H1 (cell line): ENCODE results near the gene GPR39. TPM values are rescaled to one million over a fixed set of nuclear protein-coding genes. Genes with fewer than 3 reads are reported as not detected.

Source experiments
- CTCF ChIA-PET: fragments of 300-600 bp; sonication (Branson Sonifier 250); formaldehyde crosslinking; loops from one replicate; lab custom pipeline; 2021; ENCODE audit not compliant: partially characterized antibody; lab: Charles Lee
- POLR2A ChIA-PET: fragments of 300-600 bp; sonication (Branson Sonifier 250); formaldehyde crosslinking; loops from one replicate; lab custom pipeline; 2021; ENCODE audit warnings: inconsistent platforms; ENCODE audit not compliant: partially characterized antibody; lab: Charles Lee
- DNase-seq, 2 experiments: peaks; one replicate each; pipeline versions ENCODE4 v3.0.0 to v3.0.0-alpha.2; 2010 to 2022; ENCODE audit warnings: low spot score in 2 of 2, low read depth in 1 of 2, mixed read lengths in 1 of 2
- FAIRE-seq: peaks from 2 replicates; lab custom pipeline; 2011; peaks lifted over from hg19 to GRCh38; lab: Jason Lieb, UNC
- H2AFZ ChIP-seq: 2 replicates; pipeline ENCODE4 v1.8.1; 2012; ENCODE audit warnings: low read length, inconsistent platforms
- H2AK5ac ChIP-seq: 2 replicates; pipeline ENCODE4 v1.6.1; 2013; ENCODE audit warnings: low read depth, low read length
- H2BK120ac ChIP-seq: replicated peaks from 2 replicates; pipeline ENCODE3; 2013; ENCODE audit warnings: low read depth, low read length, inconsistent platforms
- H2BK12ac ChIP-seq: 2 replicates; pipeline ENCODE4 v1.6.1; 2013; ENCODE audit warnings: low read depth, low read length
- H2BK15ac ChIP-seq: 2 replicates; pipeline ENCODE4 v1.6.1; 2013; ENCODE audit warnings: low read length
- H2BK20ac ChIP-seq: 2 replicates; pipeline ENCODE4 v1.6.1; 2013; ENCODE audit warnings: low read length
- H2BK5ac ChIP-seq: 2 replicates; pipeline ENCODE4 v1.6.1; 2013; ENCODE audit warnings: low read depth, low read length
- H3K14ac ChIP-seq: 2 replicates; pipeline ENCODE4 v1.6.1; 2013; ENCODE audit warnings: inconsistent platforms; ENCODE audit not compliant: insufficient read length
- H3K18ac ChIP-seq: 2 replicates; pipeline ENCODE4 v1.6.1; 2013; ENCODE audit warnings: low read length; ENCODE audit errors: extremely low read depth
- H3K23ac ChIP-seq: 2 replicates; pipeline ENCODE4 v1.6.1; 2013; ENCODE audit warnings: inconsistent platforms; ENCODE audit not compliant: insufficient read length
- H3K23me2 ChIP-seq: 2 replicates; pipeline ENCODE4 v1.6.1; 2013; ENCODE audit warnings: low read depth, low read length
- H3K27ac ChIP-seq: 2 replicates; pipeline ENCODE4 v1.6.1; 2011; ENCODE audit warnings: low read depth, low read length, inconsistent platforms
- H3K27me3 ChIP-seq, 4 experiments: replicated peaks in 1 of 4; 1 replicate in 1 of 4; 2 replicates in 3 of 4; pipeline versions ENCODE4 v1.6.1 to v1.8.1; 2011 to 2013; ENCODE audit warnings: low read length in 3 of 4, mild to moderate bottlenecking in 3 of 4, inconsistent platforms in 2 of 4, mixed read lengths in 2 of 4, moderate library complexity in 1 of 4; ENCODE audit not compliant: control insufficient read depth in 3 of 4, insufficient read depth in 3 of 4; ENCODE audit errors: extremely low read depth in 1 of 4
- H3K36me3 ChIP-seq, 4 experiments: 2 replicates each; pipeline versions ENCODE4 v1.6.1 to v1.8.1; 2011 to 2013; ENCODE audit warnings: mild to moderate bottlenecking in 4 of 4, low read length in 3 of 4, moderate library complexity in 2 of 4, control low read depth in 1 of 4, inconsistent platforms in 1 of 4; ENCODE audit not compliant: insufficient read depth in 4 of 4, control insufficient read depth in 2 of 4
- H3K4ac ChIP-seq: replicated peaks from 2 replicates; pipeline ENCODE3; 2013; ENCODE audit warnings: low read length, low read depth, mixed read lengths, inconsistent platforms; ENCODE audit not compliant: insufficient read length
- H3K4me1 ChIP-seq, 4 experiments: replicated peaks in 1 of 4; 1 replicate in 1 of 4; 2 replicates in 3 of 4; pipeline versions ENCODE4 v1.6.1 to v1.8.1; 2011 to 2013; ENCODE audit warnings: low read length in 3 of 4, inconsistent platforms in 2 of 4, mixed read lengths in 1 of 4; ENCODE audit not compliant: insufficient read depth in 4 of 4, control insufficient read depth in 3 of 4
- H3K4me2 ChIP-seq, 2 experiments: 2 replicates each; pipeline versions ENCODE4 v1.6.1 to v1.8.1; 2011 to 2013; ENCODE audit warnings: low read depth in 2 of 2, low read length in 2 of 2, control low read depth in 1 of 2, inconsistent platforms in 1 of 2, mild to moderate bottlenecking in 1 of 2; ENCODE audit not compliant: insufficient read depth in 1 of 2
- H3K4me3 ChIP-seq, 4 experiments: fragments of 200-600, 300-600 bp in 1 of 4; sonication (generic), shearing (Covaris generic), sonication (Bioruptor Twin) in 1 of 4; 2 replicates each; pipeline versions ENCODE4 v1.5.1 to v1.8.1; 2011 to 2016; ENCODE audit warnings: low read length in 4 of 4, low read depth in 3 of 4, control low read depth in 2 of 4, inconsistent platforms in 2 of 4, mild to moderate bottlenecking in 2 of 4, mixed read lengths in 1 of 4, moderate library complexity in 1 of 4; ENCODE audit not compliant: insufficient read depth in 2 of 4; ENCODE audit errors: extremely low read depth in 1 of 4
- H3K56ac ChIP-seq: replicated peaks from 2 replicates; pipeline ENCODE3; 2013; ENCODE audit warnings: low read depth, mild to moderate bottlenecking, mixed read lengths, low read length, inconsistent platforms; ENCODE audit not compliant: insufficient read length
- H3K79me1 ChIP-seq: 2 replicates; pipeline ENCODE4 v1.6.1; 2013; ENCODE audit warnings: low read depth, low read length, control low read depth
- H3K79me2 ChIP-seq, 2 experiments: 2 replicates each; pipeline versions ENCODE4 v1.6.1 to v1.8.1; 2012 to 2013; ENCODE audit warnings: low read length in 2 of 2, mild to moderate bottlenecking in 2 of 2, inconsistent platforms in 1 of 2; ENCODE audit not compliant: insufficient read depth in 2 of 2, control insufficient read depth in 1 of 2
- H3K9ac ChIP-seq, 4 experiments: replicated peaks in 1 of 4; 1 replicate in 1 of 4; 2 replicates in 3 of 4; pipeline versions ENCODE4 v1.6.1 to v1.8.1; 2011 to 2013; ENCODE audit warnings: low read depth in 3 of 4, low read length in 3 of 4, control low read depth in 2 of 4, mild to moderate bottlenecking in 2 of 4, moderate library complexity in 2 of 4, inconsistent platforms in 1 of 4; ENCODE audit errors: extremely low read depth in 1 of 4
- H3K9me3 ChIP-seq, 2 experiments: 2 replicates each; pipeline versions ENCODE4 v1.6.1 to v1.8.1; 2012 to 2013; ENCODE audit warnings: mild to moderate bottlenecking in 2 of 2, moderate library complexity in 2 of 2, control low read depth in 1 of 2, inconsistent platforms in 1 of 2, low read depth in 1 of 2, low read length in 1 of 2, mixed read lengths in 1 of 2; ENCODE audit not compliant: insufficient read depth in 2 of 2
- H4K20me1 ChIP-seq, 2 experiments: replicated peaks in 1 of 2; 2 replicates each; pipeline versions ENCODE3 to v1.8.1; 2011 to 2013; ENCODE audit warnings: inconsistent platforms in 2 of 2, low read length in 2 of 2, mild to moderate bottlenecking in 1 of 2; ENCODE audit not compliant: insufficient read depth in 2 of 2, control insufficient read depth in 1 of 2
- H4K5ac ChIP-seq: 2 replicates; pipeline ENCODE4 v1.6.1; 2013; ENCODE audit warnings: low read length, low read depth, mixed read lengths, inconsistent platforms; ENCODE audit not compliant: insufficient read length
- H4K8ac ChIP-seq: 2 replicates; pipeline ENCODE4 v1.8.0; 2013; ENCODE audit warnings: mild to moderate bottlenecking, moderate library complexity, low read length, inconsistent platforms; ENCODE audit not compliant: insufficient read depth; ENCODE audit errors: extremely low read depth
- H4K91ac ChIP-seq: replicated peaks from 2 replicates; pipeline ENCODE3; 2013; ENCODE audit warnings: low read length, mixed read lengths, inconsistent platforms; ENCODE audit not compliant: insufficient read length
- BACH1 ChIP-seq: IDR thresholded peaks from 2 replicates; pipeline ENCODE4 v1.6.1; 2012; ENCODE audit warnings: low read length, improper control_type of control experiment
- CEBPB ChIP-seq: IDR thresholded peaks from 2 replicates; pipeline ENCODE4 v1.6.1; 2012; ENCODE audit warnings: low read depth, low read length
- SIRT6 ChIP-seq: IDR thresholded peaks from one replicate; pipeline ENCODE4 v1.7.1; 2012; ENCODE audit warnings: low read length, inconsistent platforms
- WGBS, 2 experiments: shearing (Covaris generic) in 1 of 2; methylation state at CpG; one replicate each; pipeline versions ENCODE4 v1.1.6 to v1.1.7; 2013 to 2015; ENCODE audit warnings: low lambda C conversion rate in 2 of 2, mixed read lengths in 2 of 2, inconsistent platforms in 1 of 2, low coverage in 1 of 2, missing lambda C conversion rate in 1 of 2; ENCODE audit not compliant: insufficient replicate concordance in 2 of 2, insufficient coverage in 1 of 2, insufficient read length in 1 of 2; ENCODE audit errors: extremely low coverage in 1 of 2, missing lambda C conversion rate in 1 of 2; 5-methylcytosine and 5-hydroxymethylcytosine counted together
- polyA plus RNA-seq, 7 experiments: library from polyadenylated mRNA; depleted of rRNA in 3 of 7; stranded (reverse) in 5 of 7; unstranded in 2 of 7; fragments of >200 nt in 5 of 7; fragments of 200-250 nt in 2 of 7; gene quantifications; 1 replicate in 5 of 7; 2 replicates in 1 of 7; 4 replicates in 1 of 7; pipeline versions ENCODE4 v1.2.1 to v1.2.3, GENCODE V29; 2011 to 2013; ENCODE audit warnings: missing spikeins in 2 of 7, mixed read lengths in 2 of 7
- total RNA-seq: library from RNA; stranded (reverse); fragmentation: NEBNext Ultra II Directional; extraction: Animal tissue kit (Norgen Biotek cat#: 25700); gene quantifications from 2 replicates; pipeline ENCODE4 v1.2.1, GENCODE V29; 2021

GPR39 gene
- total and polyA plus RNA-seq, 2 of the 8 experiments (the other 6 are each of a cell fraction or from before 2014, with no cell fraction given): 0.63 to 2.7 TPM

DNA sequence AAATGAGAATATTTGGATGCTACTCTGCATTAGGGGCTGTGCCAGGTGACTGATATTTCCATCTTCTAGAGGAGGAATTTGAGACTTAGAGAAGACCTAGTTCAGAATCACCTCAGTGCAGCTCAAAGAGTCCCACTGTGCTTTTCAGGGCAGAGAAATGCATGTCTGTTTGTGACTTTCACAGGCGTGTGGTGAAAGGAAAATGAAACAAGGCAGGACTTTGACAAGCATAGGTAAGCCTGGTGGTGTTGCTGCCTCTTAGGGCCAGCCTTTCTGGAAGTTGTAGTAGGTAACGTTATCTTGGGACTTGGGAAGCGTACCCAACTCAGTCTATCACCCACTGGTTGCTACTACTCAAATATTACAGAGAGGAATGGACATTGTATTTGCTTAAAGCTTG lies 2.6 kb downstream of the GPR39 start:
- no peak overlapping the region for H4K5ac ChIP-seq
- FAIRE-seq: no peak
- no peak overlapping the region for H2BK15ac ChIP-seq
- no peak overlapping the region for H3K18ac ChIP-seq
- peaks cover 2 to 8% (median 5%) of the 10 kb centered on the region in 4 experiments; a peak in 4 of 7 replicates for H3K4me1 ChIP-seq
- H3K79me1 ChIP-seq: no peaks in the 10 kb centered on the region
- H3K4ac ChIP-seq: no peak overlapping the region
- no peak for TF ChIP-seq SIRT6
- no peak for TF ChIP-seq CEBPB
- TF ChIP-seq BACH1: no peak
- H3K9me3 ChIP-seq: no peaks in the 10 kb centered on the region
- no peaks in the 10 kb centered on the region for H4K20me1 ChIP-seq
- H2AK5ac ChIP-seq: no peak overlapping the region
- no peak overlapping the region for H3K4me3 ChIP-seq
- no peak overlapping the region for H3K9ac ChIP-seq
- no peak overlapping the region for H3K14ac ChIP-seq
- no peaks in the 10 kb centered on the region for H3K79me2 ChIP-seq
- 88% methylated on average over 3 of the region's 3 CpGs; no CpG with 5 or more reads in 1 of the 2 experiments for WGBS, 2 experiments
- no peak overlapping the region for H2AFZ ChIP-seq
- no peak overlapping the region for H2BK20ac ChIP-seq
- CTCF ChIA-PET: no interaction called here
- no peak overlapping the region for H3K27ac ChIP-seq
- H2BK12ac ChIP-seq: no peak overlapping the region
- H2BK120ac ChIP-seq: no peak overlapping the region
- no peaks in the 10 kb centered on the region for H3K36me3 ChIP-seq
- POLR2A ChIA-PET: no interaction called here
- no peak overlapping the region for H4K91ac ChIP-seq
- H3K56ac ChIP-seq: no peak overlapping the region
- peaks cover 2 to 24% (median 15%) of the 10 kb centered on the region in 4 experiments for H3K27me3 ChIP-seq
- no peak for DNase-seq
- peaks cover 8% of the 10 kb centered on the region for H3K23me2 ChIP-seq
- no peak overlapping the region for H4K8ac ChIP-seq
- H3K4me2 ChIP-seq: no peak overlapping the region
- no peak overlapping the region for H3K23ac ChIP-seq
- no peak overlapping the region for H2BK5ac ChIP-seq
